ENCODE results near the gene KDM3B. TPM values are rescaled to one million over a fixed set of nuclear protein-coding genes. Genes with fewer than 3 reads are reported as not detected.

The KDM3B gene
- total and polyA plus RNA-seq, 2 of the 8 experiments (the other 6 are each of a cell fraction or from before 2014, with no cell fraction given) = 27.1 to 78.1 TPM

DNA sequence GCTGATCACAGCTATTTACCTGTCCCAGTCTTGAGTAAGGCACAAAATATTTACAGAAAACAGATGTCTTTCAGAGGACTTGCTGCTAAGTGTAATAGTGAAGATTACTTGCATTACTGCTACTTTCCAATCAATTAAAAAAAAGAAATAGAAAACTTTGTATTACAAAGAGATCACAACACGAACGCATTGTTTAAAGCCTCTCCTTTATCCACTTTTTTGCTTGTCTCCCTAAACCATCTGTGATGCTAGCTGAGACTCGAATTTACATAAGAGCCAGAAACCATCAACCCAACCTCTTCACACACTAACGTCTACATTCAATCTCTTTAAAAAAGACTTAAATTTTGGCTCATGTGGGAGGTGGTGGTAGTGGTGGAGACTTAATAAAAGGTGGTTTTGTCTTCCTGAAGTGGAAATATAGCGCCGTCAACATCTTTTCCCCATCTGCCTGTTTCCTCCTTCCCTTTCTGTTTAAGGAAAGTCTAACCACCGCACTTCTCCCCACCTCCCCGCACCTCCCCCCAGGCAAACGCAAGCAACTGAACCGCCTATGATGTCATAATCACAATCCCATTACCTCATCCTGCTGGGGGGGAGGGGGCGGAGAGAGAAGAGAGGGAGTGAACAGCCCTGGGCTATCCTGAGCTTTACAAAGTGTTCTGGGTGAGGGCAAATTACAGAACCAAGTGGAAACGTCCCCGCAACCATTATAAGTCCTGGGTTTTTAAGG is 15.4 kb upstream of the KDM3B start (continued):
- TF ChIP-seq CHD1 (IDR thresholded peaks at IDR 0.05; ENCODE audit: low read depth, low read length) (no peak), SRF (IDR thresholded peaks at IDR 0.05; ENCODE audit: low read depth, low read length) (no peak), JUN (IDR thresholded peaks at IDR 0.05; ENCODE audit: low read depth, low read length) (peak; percentile 92), JUND (IDR thresholded peaks at IDR 0.05; ENCODE audit: low read length) (peak; percentile 59; the same call in 1 of the 2 replicates), SP2 (IDR thresholded peaks at IDR 0.05; ENCODE audit: low read length) (no peak), CREB1 (IDR thresholded peaks at IDR 0.05) (peak; percentile 99), KDM1A (IDR thresholded peaks at IDR 0.05; ENCODE audit: borderline replicate concordance, low read length) (peak; percentile 83; the same call in 1 of the 2 replicates), KDM5A (IDR thresholded peaks at IDR 0.05; ENCODE audit: low read length) (no peak), EP300 (IDR thresholded peaks at IDR 0.05; ENCODE audit: borderline replicate concordance in 1 of 2, low read depth in 2 of 2, low read length in 2 of 2) (no peak), RXRA (IDR thresholded peaks at IDR 0.05; ENCODE audit: insufficient read depth, low read depth, low read length) (no peak), GTF2F1 (IDR thresholded peaks at IDR 0.05; ENCODE audit: borderline replicate concordance, low read depth, low read length) (0 out of 2 replicates have a peak, but pooled peaks have one; percentile 21), RBBP5 (IDR thresholded peaks at IDR 0.05; ENCODE audit: borderline replicate concordance, low read depth, low read length) (peak; percentile 67; the same call in 1 of the 2 replicates), BRCA1 (IDR thresholded peaks at IDR 0.05; ENCODE audit: low read depth, low read length) (no peak), HDAC6 (IDR thresholded peaks at IDR 0.05; ENCODE audit: low read depth, low read length) (no peak)

Measured in H1 (cell line).